GM12878 (cell line): Measurements from ENCODE around the gene CYS1. TPM values are rescaled to one million over a fixed set of nuclear protein-coding genes. Genes with fewer than 3 reads are reported as not detected.

Experiments used
- HDGF ChIP-seq: fragments of 450-650 bp; IDR thresholded peaks from 2 replicates; pipeline ENCODE4 v1.6.1; 2016; ENCODE audit warnings: antibody characterized with exemption
- LARP7 ChIP-seq: fragments of 450-650 bp; IDR thresholded peaks from 2 replicates; pipeline ENCODE4 v1.6.1; 2017; ENCODE audit warnings: mild to moderate bottlenecking
- MEF2A ChIP-seq: IDR thresholded peaks from 2 replicates; pipeline ENCODE4 v1.6.1; 2011; ENCODE audit warnings: low read depth, mild to moderate bottlenecking, low read length, moderate library complexity; ENCODE audit not compliant: insufficient read depth
- MYB ChIP-seq: fragments of 150-350 bp; IDR thresholded peaks from 2 replicates; pipeline ENCODE4 v1.6.1; 2014; ENCODE audit warnings: mild to moderate bottlenecking, low read depth, low read length, borderline replicate concordance
- ZBTB4 ChIP-seq: fragments of 450-650 bp; formaldehyde crosslinking; IDR thresholded peaks from 2 replicates; pipeline ENCODE4 v1.4.0; 2022; ENCODE audit warnings: mild to moderate bottlenecking, moderate library complexity
- ZBTB40 ChIP-seq: fragments of 450-650 bp; IDR thresholded peaks from 2 replicates; pipeline ENCODE4 v1.6.1; 2016; ENCODE audit warnings: mild to moderate bottlenecking, moderate library complexity, borderline replicate concordance
- ZNF384 ChIP-seq: IDR thresholded peaks from 2 replicates; pipeline ENCODE4 v1.6.1; 2012; ENCODE audit warnings: low read depth, mild to moderate bottlenecking, low read length, improper control_type of control experiment, borderline replicate concordance
- ZSCAN29 ChIP-seq: fragments of 450-650 bp; IDR thresholded peaks from 2 replicates; pipeline ENCODE4 v1.6.1; 2017; ENCODE audit warnings: mild to moderate bottlenecking, moderate library complexity
- polyA plus RNA-seq, 11 experiments: library from polyadenylated mRNA; depleted of rRNA in 4 of 11; unstranded in 6 of 11; stranded (reverse) in 5 of 11; fragments of >200 nt; fragmentation: Nextera tagmentation in 4 of 11; fragmentation: Illumina TruSeq in 1 of 11; extraction: Ambion mirVana in 4 of 11; extraction: Trizol in 1 of 11; gene quantifications; 1 replicate in 1 of 11; 2 replicates in 10 of 11; pipeline versions ENCODE4 v1.2.1 to v1.2.3, GENCODE V29; 2011 to 2016; ENCODE audit warnings: inconsistent platforms in 2 of 11, missing spikeins in 2 of 11, low read depth in 1 of 11
- total RNA-seq, 4 experiments: library from RNA; depleted of rRNA in 3 of 4; stranded (reverse); fragments of >200 nt in 3 of 4; fragmentation: Illumina TruSeq in 1 of 4; extraction: Trizol in 1 of 4; gene quantifications; 2 replicates each; pipeline versions ENCODE4 v1.2.1 to v1.2.3, GENCODE V29; 2013 to 2021

CYS1 gene
- total and polyA plus RNA-seq, 10 of the 15 experiments (the other 5 are each of a cell fraction or from before 2014, with no cell fraction given), result 0.35 to 6.4 (median 2.5) TPM

GRCh38 chr2:10076988-10077527, 3.2 kb downstream of the CYS1 start (continued):
- TF ChIP-seq LARP7, result no peak
- TF ChIP-seq ZSCAN29, result no peak
- no peak for TF ChIP-seq HDGF
- no peak for TF ChIP-seq ZBTB4 (CRISPR knock-in tag)
- no peak for TF ChIP-seq ZNF384
- no peak for TF ChIP-seq MYB
- no peak for TF ChIP-seq MEF2A
- no peak for TF ChIP-seq ZBTB40
